Epithelial cell of esophagus (primary cell): ENCODE data around the gene COMMD4.
"Not testable (repeated sequence)": the region's sequence is repeated elsewhere in the genome, so short reads cannot be mapped to it uniquely, and the experiment has no call there.

Experiments
- DNase-seq: peaks from one replicate; pipeline ENCODE4 v3.0.0; 2010; ENCODE audit warnings: low read depth
- H3K4me3 ChIP-seq: 2 replicates; pipeline ENCODE4 v1.5.1; 2011; ENCODE audit warnings: mild to moderate bottlenecking, low read length, control low read depth
- CTCF ChIP-seq: IDR thresholded peaks from 2 replicates; pipeline ENCODE4 v1.5.1; 2011; ENCODE audit warnings: low read depth, mild to moderate bottlenecking, low read length, control low read depth, inconsistent platforms; ENCODE audit not compliant: insufficient read depth; ENCODE audit errors: missing control alignments

The COMMD4 gene

GRCh38 chr15:75309711-75310110 lies 26.2 kb upstream of the COMMD4 start:
- DNase-seq = no peak
- no peak overlapping the region for H3K4me3 ChIP-seq
- no peak for TF ChIP-seq CTCF

GRCh38 chr15:75312548-75312947 lies 23.3 kb upstream of the COMMD4 start:
- peak; percentile 68 for DNase-seq

GRCh38 chr15:75313116-75313845 lies 22.6 kb upstream of the COMMD4 start:
- no peak overlapping the region for H3K4me3 ChIP-seq
- no peak for DNase-seq
- no peak for TF ChIP-seq CTCF

More at GRCh38 chr15:75312548-75312947, 23.3 kb upstream of the COMMD4 start:
- not testable (repeated sequence) for H3K4me3 ChIP-seq

GRCh38 chr15:75314552-75315290 lies 21.1 kb upstream of the COMMD4 start:
- no peak for TF ChIP-seq CTCF
- H3K4me3 ChIP-seq = no peak overlapping the region
- DNase-seq = no peak

GRCh38 chr15:75319231-75319897 lies 16.5 kb upstream of the COMMD4 start:
- not testable (repeated sequence) for DNase-seq

GRCh38 chr15:75321711-75322110 lies 14.2 kb upstream of the COMMD4 start:
- no peak for DNase-seq
- H3K4me3 ChIP-seq = no peak overlapping the region
- no peak for TF ChIP-seq CTCF

More at GRCh38 chr15:75319231-75319897, 16.5 kb upstream of the COMMD4 start:
- not testable (repeated sequence) for H3K4me3 ChIP-seq

GRCh38 chr15:75325922-75326321 lies 9.9 kb upstream of the COMMD4 start:
- DNase-seq = no peak
- no peak overlapping the region for H3K4me3 ChIP-seq
- TF ChIP-seq CTCF = no peak
